GOT3 (cell line): Measurements from ENCODE around the gene TNFSF8.

Experiments
- DNase-seq: peaks from one replicate; lab custom pipeline; 2025; ENCODE audit warnings: mixed read lengths; lab: John Stamatoyannopoulos, UW

The TNFSF8 gene

DNA sequence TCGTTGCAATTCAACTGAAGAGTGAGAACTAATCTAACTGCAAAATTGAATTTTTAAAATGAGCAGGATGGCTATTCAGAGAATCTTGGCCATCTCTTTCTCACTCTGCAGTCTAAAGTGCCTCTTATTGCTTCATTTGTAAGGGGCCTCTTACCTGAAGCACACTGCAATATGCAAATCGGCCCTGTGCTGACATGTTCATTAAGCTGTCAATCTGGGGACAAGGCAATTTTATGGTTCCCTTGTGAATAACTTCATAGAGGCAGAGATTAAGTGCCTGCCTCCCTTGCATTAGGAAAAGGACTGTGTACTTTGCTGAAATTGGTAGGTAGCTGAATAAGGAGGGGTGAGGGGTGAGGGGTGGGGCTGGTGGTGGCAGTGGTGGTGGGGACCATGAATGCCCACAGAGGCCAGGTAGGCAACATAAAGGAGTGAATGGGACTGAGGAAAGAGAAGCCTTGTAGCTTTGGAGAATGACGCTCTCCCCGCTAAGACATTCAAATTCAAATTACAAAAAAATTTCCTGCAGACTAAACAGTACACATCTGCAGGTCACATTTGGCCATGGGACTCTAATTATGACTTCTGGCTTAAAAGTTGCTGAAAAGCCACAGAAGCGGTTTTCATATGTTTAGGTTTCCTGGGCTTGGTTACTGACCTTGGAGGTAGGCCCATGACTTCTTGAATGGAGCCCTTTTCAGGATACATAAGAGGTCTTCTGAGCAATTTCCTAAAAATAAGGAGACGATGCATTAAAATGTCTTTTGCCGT, 25.0 kb downstream of the TNFSF8 start:
- DNase-seq: no peak

DNA sequence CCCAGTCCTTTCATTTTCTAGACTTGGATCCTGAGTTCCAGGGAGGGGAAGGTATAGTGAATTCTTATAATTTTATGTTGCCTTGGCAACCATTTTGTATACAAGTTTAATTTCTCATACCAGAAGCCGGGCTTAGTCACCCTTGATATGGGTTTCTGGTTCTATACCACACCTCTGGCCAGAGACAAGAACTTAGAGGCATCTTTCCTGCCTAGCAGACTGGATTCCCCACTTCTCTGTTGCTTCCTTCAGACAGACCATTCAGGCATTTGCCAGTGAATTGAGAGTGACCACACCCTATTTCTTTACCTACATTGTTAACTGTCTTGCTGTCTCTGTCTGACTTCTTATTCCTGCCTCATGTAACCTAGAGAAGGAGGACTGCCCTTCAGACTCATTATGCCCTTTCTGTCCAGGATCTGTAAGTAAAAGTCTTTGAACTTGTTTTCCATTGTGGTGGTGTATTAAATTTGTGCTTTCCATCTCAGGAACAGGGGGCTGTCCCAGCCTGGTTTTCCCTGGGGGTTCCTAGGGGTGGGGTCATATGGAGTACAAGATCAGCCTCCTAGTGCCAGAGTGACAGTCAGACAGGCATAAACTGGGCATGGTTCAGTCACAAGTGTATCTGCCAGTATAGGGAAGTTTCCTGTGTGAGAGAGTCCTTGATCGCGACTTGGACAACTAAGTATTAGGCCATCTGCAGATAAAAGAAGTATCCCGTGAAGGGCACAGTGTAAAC, 27.4 kb downstream of the TNFSF8 start:
- no peak for DNase-seq

DNA sequence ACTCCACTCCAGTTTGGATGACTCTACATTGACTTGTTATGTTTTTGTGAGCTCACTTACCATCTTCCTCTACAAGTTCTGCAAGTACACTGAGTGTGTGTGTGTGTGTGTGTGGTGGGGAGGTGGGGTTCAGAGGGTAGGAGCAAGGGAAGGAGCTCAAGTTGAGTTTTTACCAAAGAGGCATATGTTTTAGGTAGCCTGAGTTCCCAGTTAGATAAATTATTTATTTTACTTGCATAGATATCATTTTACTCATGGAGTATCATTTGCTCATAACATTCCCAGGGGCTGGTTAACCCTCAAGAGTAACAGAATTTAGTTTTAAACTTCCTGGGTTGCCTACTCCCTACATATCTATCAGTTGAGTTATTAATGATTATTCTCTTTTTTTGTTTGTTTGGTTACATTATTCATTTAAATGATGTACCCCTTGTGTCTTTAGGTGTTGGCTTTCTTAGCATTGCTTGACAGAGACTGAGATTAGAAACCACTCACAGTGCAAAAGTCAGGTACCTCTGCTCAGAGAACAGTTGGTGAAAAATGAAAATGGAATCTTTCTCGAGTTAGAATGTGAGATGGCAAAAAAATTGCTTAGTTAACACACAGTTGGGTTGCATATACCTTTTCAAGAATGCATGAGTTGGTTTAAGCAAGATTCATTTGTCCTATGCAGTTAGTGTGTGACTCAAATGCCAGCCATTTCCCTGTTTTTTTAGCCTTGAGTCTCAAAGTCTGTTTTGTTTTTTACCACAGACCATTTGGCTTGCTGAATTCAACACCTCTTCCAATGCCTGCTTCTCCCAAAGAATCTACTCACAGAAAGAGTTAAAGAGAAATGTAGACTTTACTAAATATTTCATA, 29.2 kb downstream of the TNFSF8 start:
- no peak for DNase-seq

DNA sequence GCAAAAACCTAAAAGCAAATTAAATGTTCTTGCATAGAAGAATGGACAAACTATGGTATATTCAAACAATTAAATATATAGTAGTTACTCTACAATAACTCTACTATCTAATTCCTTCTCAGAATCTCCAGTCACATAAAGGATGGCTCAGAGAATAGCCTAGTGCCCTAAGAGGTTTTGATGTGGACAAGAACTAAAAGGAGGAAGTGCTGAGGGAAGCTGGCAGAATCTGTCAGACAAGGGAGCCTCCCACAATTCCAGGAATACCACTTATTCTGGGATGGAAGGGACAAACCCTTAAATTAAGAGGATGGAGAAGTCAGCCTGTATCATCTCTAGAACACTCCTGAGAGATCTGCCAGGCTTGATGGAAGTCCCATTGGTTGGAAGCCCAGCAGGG, 30.4 kb downstream of the TNFSF8 start:
- DNase-seq: no peak

DNA sequence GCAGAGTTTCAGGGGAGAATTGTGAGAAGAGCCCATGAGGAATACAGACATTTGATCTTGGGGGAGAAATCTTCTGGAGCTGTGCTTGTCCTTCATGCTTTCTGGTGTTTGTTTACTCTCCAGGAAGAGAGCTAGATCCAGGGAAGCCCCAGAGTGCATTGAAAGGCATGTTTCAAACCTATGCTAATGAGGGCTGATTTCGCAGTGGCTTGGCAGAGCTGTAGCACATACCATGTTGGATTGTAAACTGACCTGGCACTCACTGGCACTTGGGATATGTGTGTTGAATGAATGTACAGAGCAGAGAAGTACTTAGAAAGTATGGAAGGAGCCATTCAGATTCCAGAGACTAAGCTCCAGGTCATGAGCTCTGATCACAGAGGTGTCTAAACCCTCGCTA, 30.9 kb downstream of the TNFSF8 start:
- DNase-seq: no peak

DNA sequence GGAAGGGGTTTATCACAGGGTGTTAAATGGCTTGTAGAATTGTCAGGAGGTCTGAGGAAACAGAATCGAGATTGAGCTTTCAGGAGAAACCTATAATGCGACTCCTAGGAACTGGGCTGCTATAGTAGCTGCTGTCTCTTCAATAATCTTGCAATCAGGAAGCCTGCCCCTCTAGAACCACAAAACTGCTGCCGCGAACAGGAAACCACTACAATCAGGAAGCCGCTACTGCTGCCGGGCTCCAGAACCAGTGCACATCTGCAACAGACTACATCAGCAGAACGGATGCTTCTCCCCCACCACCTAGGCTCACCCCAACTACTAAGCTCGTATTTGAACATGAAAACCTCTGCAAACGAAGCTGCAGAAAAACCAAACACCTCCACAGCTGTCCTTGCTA, 31.6 kb downstream of the TNFSF8 start:
- no peak for DNase-seq

DNA sequence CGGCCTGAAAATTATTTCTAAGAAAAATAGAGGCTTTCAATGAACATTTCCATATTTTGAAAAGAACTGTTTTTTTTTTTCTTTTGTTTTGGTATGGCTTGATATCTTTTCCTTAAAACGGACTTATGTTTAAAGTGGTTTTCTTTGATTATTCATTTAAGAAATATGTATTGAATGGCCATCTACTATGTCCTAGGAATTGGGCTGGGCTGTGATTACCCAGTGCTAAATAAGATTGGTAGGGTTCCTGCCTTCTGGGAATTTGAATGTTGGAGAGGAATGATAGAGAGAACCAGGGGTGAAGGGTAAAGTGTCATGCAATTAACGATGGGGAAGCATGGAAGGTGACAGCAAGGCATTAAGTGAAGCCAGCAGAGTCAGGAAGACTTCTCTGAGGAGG, 33.2 kb downstream of the TNFSF8 start:
- DNase-seq: no peak

DNA sequence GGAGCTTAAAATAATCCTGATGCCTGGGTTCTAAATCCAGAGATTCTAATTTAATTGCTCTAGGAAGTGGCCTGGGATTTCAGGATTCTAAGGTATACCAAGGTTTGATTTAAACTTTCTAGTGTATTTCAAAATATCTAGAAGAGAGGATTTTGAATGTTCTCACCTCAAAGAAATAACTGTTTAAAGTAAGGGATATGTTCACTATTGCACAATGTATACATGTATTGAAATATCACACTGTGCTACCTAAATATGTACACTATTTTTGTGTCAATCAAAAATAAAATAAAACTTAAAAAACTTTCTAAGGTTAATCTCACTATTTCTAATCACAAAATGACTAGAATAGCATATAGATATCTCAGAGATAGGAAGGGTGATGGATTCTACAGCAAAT, 34.0 kb downstream of the TNFSF8 start:
- no peak for DNase-seq

DNA sequence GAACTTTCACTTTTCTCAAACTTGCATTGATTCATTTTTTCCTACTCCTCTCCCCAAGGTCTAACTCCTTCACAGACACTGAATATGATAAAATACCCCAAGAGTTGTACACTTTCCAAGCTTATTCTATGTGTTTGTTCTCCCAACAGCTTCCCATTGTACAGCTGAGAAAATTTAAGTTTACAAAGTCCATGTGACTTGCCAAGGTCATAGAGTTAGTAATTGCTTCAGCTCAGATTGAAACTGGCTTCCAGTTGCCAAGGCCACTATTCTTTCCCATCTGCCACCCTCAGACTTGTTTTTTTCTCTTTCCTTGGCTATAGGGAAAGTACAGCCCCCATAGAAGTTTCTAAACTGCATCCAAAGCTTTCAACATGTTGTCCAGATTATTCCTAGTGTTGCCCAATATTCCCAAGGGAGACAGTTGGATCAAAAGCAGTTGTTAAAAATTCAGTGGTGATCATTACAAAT, 34.8 kb downstream of the TNFSF8 start:
- DNase-seq: no peak

DNA sequence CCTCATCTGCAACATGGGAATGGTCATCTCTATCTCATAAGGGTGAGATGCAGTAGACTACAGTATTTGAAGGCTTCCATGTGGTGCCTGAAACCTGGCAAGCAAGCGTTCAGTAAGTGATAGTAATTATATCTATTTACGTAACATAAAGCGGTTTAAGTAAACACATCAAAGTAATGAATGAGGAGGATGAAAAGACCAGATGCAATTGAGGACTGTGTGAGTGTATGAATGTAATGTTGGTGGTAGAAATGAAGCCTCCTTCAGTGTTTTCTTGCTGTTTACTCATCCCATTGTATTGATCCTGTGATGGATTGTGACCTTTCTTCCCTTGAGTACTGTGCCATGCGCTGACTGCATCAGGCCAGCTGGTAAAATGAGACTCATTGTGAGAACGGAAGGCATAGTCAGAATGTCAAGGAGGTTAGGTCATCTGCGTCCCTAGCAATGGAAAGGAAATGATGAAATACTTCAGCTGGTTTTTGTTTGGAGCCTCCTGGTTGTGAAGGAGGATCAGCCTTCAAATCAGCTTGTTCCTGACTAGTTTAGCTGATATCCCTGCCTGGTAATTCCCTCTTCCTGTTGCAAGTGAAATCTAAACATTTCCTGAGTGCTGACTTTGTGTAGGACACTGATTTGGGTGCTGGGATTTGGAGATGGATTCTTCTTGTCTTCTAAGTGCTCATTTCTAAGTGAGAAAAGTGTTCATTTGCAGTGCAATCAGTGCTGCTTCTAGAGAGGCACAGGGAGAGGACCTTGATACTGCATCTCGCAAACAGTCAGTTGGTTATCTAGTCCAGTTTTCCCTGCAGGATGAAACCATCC, 35.6 kb downstream of the TNFSF8 start:
- no peak for DNase-seq

DNA sequence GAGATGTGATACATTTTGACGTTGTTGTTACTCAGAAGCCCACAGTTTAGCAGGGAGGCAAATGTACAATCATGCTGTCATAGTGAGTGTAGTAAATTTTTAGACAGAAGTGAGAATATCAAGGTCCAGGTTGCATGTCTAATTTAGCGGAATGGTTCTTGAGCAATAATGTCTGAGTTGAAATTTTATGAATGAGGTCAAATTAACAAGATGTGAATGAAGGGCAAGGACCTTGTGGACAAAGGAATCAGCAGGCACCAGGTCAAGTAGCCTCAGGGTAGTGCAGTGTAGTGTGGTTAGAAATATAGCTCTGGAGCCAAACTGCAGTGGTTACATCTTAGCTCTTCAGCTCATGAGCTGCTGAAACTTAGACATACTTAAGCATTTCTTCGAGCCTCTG, 36.2 kb downstream of the TNFSF8 start:
- DNase-seq: no peak

DNA sequence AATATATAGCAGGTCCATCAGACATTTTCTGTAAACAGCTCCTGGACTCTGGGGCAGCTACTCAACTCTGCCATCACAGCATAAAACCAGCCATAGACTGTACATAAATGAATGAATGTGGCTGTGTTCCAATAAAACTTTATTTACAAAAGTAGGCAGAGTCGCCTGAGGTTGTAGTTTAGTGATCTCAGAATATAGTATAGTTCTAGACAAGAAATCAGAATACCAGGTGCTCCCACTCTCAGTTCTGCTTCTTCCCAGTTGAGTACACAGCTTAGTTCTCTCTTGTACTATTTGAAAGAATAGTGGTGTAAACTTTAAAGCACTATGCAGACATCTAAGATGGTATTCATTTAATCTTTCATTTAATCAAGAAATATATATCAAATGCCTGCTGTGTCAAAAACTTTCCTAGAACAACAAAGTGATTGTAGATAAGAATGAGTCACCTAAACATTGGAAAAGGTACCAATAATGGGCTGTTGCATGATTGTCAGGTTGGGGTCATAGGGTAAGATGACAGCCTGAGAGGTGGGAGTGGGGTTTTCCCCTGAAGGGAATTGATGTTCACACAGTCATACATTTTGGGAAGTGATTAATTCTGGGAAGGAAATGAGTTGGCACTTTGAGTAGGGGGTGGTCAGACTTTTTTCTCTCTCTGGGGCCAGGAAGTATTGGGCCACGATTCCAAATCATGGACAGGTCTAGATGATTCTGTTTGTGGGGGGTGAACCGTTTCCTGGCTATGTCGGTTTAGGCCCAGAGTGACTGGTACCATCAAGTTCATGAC, 37.0 kb downstream of the TNFSF8 start:
- no peak for DNase-seq

DNA sequence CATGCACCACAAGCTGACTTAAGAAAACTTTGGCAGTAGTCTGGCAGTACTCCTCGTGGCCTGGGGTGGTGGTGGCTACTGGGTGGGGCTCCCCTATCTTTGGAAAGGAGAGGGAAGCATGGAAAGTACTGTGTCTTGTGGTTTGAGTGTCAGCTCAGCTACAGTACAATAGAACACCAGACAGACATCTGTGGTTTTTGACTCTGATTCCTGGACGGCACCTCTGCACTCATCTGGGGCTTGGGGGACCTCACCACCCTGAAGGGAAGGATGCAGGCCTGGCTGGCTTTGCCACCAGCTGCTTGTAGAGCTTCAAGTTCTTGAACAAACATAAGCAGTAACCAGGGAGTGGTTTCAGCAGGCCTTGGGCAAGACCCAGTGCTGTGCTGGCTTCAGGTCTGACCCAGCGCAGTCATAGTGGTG, 40.6 kb downstream of the TNFSF8 start:
- no peak for DNase-seq

DNA sequence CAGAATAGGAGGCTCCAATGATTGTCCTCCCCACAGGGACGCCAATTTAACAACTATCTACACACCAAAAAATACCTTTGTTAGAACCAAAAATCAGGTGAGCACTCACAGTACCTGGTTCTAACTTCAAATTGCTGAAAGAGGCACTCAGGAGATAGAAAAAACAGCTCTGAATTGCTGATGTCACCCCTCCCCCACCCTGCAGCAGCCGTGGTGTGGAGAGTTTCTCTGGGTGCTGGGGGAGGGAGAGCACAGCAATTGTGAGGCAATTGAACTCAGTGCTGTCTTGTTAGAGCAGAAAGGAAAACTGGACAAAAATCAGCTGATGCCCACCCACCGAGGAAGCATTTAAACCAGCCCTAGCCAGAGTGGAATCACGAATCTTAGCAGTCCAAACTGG, 41.8 kb downstream of the TNFSF8 start:
- DNase-seq: no peak

DNA sequence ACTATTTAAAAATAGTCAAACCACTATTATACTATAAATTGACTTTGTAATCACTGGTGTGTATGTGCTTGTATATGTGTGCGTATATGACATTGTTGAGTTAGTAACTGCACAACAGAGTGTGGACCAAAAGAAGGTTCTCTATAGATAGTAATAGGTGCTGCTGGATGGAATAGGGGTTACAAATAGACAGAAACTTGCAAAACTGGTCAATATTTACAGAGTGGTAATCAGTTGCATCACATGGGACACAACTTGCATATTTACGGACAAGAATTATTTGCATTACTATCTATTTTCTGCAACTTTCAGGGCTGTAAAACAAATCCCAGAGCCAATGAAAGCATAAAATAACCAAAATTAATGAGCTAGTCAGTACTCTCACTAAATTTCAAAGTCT, 42.4 kb downstream of the TNFSF8 start:
- no peak for DNase-seq

DNA sequence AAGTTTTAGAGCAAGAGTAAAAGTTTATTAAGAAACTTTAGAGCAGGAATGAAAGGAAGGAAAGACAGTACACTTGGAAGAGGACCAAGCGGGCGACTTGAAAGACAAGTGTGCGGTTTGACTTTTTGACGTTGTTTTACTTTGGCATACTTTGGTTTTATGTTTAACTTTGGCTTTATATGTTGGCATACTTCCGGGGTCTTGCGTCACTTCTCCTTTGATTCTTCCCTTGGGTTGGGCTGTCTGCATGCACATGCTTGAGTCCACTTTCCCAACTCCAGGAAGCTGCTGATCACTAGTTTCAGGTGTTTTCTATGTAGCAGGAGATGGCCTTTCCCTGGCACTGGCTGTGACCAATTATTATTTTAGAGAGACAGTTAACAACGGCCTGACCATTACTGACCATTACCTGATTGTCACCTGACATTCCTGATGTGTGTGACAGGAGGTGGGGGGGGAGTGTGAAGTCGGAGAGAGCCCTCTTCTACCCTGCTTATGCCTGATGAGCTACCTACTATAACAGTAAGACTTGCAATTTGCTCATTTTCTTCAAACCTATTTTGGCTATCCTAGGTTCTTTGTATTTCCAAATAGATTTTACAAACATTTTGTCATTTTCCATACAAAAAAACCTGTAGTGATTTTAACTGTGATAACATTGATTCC, 45.5 kb downstream of the TNFSF8 start:
- DNase-seq: no peak

DNA sequence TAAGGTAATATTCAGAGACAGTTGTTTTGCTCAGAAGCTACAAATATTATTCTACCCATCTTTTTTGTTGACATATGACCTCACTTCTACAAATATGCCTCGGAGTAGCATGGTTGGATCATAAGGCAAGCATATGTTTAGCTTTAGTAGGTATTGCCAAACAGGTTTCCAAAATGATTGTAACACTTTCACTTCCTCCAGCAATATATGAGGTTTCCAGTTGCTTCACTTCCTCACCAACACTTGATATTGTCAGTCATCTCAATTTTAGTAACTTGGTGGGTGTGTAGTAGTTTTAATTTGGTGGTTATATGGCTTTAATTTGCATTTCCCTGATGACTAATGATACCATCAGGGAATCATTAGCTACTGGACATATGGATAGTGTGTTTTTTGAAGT, 46.7 kb downstream of the TNFSF8 start:
- DNase-seq: no peak

DNA sequence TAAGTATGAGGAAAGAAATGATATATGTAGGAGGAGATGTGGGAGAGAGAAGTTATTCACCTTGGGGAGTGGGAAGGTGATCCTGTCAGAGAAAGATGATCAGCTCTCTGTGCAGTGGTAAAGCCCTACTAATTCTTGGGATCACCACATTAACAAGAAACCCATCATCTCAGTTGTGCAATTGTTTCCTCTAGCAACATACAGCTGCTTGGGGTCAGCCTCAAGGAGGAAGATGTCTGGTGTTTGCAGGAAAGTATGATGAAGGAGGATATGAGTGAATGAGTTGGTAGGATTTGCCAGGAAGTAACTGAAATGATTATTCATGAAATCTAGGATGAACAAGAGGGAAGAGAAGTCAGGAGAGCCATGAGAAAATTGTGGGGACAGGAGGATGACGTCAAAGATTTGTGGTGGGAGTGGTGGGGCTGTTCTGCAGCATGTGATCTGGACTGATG, 50.1 kb downstream of the TNFSF8 start:
- DNase-seq: no peak

DNA sequence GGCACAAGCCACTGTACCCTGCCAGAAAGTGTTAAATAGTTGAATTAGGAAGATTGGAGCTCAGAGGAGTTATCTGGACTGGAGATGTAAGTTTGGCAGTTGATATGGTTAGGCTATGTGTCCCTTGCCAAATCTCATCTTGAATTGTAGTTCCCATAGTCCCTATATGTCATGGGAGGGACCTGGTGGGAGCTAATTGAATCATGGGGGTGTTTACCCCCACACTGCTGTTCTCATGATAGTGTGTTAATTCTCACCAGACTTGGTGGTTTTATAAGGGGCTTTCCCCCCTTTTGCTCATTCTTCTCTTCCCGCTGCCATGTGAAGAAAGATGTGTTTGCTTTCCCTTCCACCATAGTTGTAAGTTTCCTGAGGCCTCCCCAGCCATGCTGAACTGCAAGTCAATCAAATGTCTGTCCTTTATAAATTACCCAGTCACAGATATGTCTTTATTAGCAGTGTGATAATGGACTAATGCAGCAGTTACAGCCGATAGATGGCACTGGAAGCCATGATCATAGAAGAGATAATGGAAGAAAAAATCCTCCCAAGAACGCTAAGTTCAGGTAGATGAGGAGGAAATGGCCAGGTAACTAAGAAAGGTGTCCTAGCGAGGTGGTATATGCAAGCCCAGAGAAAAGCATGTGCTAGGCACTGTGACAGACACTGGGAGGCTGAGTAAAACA, 51.4 kb downstream of the TNFSF8 start:
- DNase-seq: no peak

DNA sequence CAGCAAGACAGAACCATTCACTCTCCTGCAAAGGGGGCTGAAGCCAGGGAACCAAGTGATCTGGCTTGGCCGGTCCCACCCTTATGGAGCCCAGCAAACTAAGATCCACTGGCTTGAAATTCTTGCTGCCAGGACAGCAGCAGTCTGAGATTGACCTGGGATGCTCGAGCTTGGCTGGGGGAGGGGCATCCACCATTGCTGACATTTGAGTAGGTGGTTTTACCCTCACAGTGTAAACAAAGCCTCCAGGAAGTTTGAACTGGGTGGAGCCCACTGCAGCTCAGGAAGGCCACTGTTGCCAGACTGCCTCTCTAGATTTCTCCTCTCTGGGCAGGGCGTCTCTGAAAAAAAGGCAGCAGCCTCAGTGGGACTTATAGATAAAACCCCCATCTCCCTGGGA, 60.5 kb downstream of the TNFSF8 start:
- DNase-seq: no peak
